Measurements from ENCODE around the gene RALA.

RALA gene

GRCh38 chr7:39615350-39615975 lies 7.9 kb upstream of the RALA start:
- DNase-seq: no peak

GRCh38 chr7:39616138-39616537 lies 7.2 kb upstream of the RALA start:
- no peak for DNase-seq

- no peak for DNase-seq
Measured at GRCh38 chr7:39617005-39617404, 6.4 kb upstream of the RALA start.

GRCh38 chr7:39618868-39619267 lies 4.5 kb upstream of the RALA start:
- DNase-seq: no peak

GRCh38 chr7:39620486-39620885 lies 2.9 kb upstream of the RALA start:
- DNase-seq: no peak

GRCh38 chr7:39621261-39621660 lies 2.1 kb upstream of the RALA start:
- DNase-seq: no peak

GRCh38 chr7:39621784-39622411 lies 1.5 kb upstream of the RALA start:
- no peak for DNase-seq

- DNase-seq: no peak
Measured at GRCh38 chr7:39622609-39623008, 763 bp upstream of the RALA start.

GRCh38 chr7:39623732-39624441 lies 515 bp downstream of the RALA start:
- no peak for DNase-seq

GRCh38 chr7:39624442-39624807 lies 1.1 kb downstream of the RALA start:
- DNase-seq: no peak

- no peak for DNase-seq
Measured at GRCh38 chr7:39624935-39625694, 1.7 kb downstream of the RALA start.

- DNase-seq: no peak
Measured at GRCh38 chr7:39631736-39632308, 8.4 kb downstream of the RALA start.

- no peak for DNase-seq
Measured at GRCh38 chr7:39633563-39634477, 10.4 kb downstream of the RALA start.

GRCh38 chr7:39634478-39634805 lies 11.1 kb downstream of the RALA start:
- no peak for DNase-seq

GRCh38 chr7:39637400-39637799 lies 14.0 kb downstream of the RALA start:
- no peak for DNase-seq

GRCh38 chr7:39637963-39638485 lies 14.7 kb downstream of the RALA start:
- no peak for DNase-seq

- no peak for DNase-seq
Measured at GRCh38 chr7:39642896-39643295, 19.5 kb downstream of the RALA start.

- no peak for DNase-seq
Measured at GRCh38 chr7:39644170-39644569, 20.8 kb downstream of the RALA start.

- no peak for DNase-seq
Measured at GRCh38 chr7:39645482-39646407, 22.4 kb downstream of the RALA start.

GRCh38 chr7:39647816-39648215 lies 24.4 kb downstream of the RALA start:
- no peak for DNase-seq

- DNase-seq: no peak
Measured at GRCh38 chr7:39650676-39651075, 27.3 kb downstream of the RALA start.

Measured in KG1 (cell line).